Measurements from ENCODE around the gene PES1. TPM values are rescaled to one million over a fixed set of nuclear protein-coding genes. Genes with fewer than 3 reads are reported as not detected.

Gene PES1
- total RNA-seq, result 10 to 100 TPM; 96.5 to 99.4 TPM
- 80.3 TPM for polyA plus RNA-seq (ENCODE audit: insufficient read depth, low read depth, low replicate concordance)
- long read RNA-seq, donor 1, transcript PES1-202 (15 exons, 2,295 nt), result major isoform, 13 of 39 reads
- long read RNA-seq, donor 1, partial matches to known transcripts, result 22 of 39 reads
- long read RNA-seq, donor 1, other reads (novel, unspliced or antisense), result 0 of 39 reads
- long read RNA-seq, donor 2, transcript PES1-202 (15 exons, 2,295 nt), result major isoform, 5 of 9 reads
- long read RNA-seq, donor 2, partial matches to known transcripts, result 0 of 9 reads
- long read RNA-seq, donor 2, other reads (novel, unspliced or antisense), result 0 of 9 reads

- peak; percentile 98 for DNase-seq
Observed at GRCh38 chr22:30591588-30592359, at the start of gene PES1. Gene PES1, minus strand, starts transcription at chr22:30591910. Its CDS starts 77 bp downstream, at chr22:30591833.

GRCh38 chr22:30640839-30641430 is 49.2 kb upstream of the PES1 start:
- no peak for DNase-seq
- 95 to 97% methylated on average over 2 to 4 of the region's 4 CpGs for WGBS, 2 donors
- intact Hi-C loops (cut with DNase I; ENCODE audit: low total_unique reads), result no loop called here

More at GRCh38 chr22:30591588-30592359, at the start of gene PES1:
- no peaks in the 10 kb centered on the region for H3K9me3 ChIP-seq
- 1% methylated on average over 49 of the region's 49 CpGs for WGBS, 2 donors
- no peaks in the 10 kb centered on the region for H3K36me3 ChIP-seq (ENCODE audit: low read depth, missing control alignments)
- intact Hi-C loops (cut with DNase I; ENCODE audit: low total_unique reads), result no loop called here
- no peaks in the 10 kb centered on the region for H3K27me3 ChIP-seq
- TF ChIP-seq CTCF (IDR thresholded peaks at IDR 0.05), result no peak
- TF ChIP-seq POLR2A (IDR thresholded peaks at IDR 0.05), result no peak
- H3K27ac ChIP-seq, result peak within 1 kb of the TSS; percentile 85 to 88
- peaks cover 12% of the 10 kb centered on the region for H3K4me1 ChIP-seq
- peak within 1 kb of the TSS; percentile 85 to 90 for H3K4me3 ChIP-seq

GRCh38 chr22:30640361-30640760 is 48.7 kb upstream of the PES1 start:
- no peaks in the 10 kb centered on the region for H3K27me3 ChIP-seq
- DNase-seq, result no peak
- H3K27ac ChIP-seq, result no peak overlapping the region
- intact Hi-C loops (cut with DNase I; ENCODE audit: low total_unique reads), result no loop called here
- no peak for TF ChIP-seq CTCF (IDR thresholded peaks at IDR 0.05)
- no peak for TF ChIP-seq POLR2A (IDR thresholded peaks at IDR 0.05)
- no peaks in the 10 kb centered on the region for H3K36me3 ChIP-seq (ENCODE audit: low read depth, missing control alignments)
- peaks cover 13% of the 10 kb centered on the region for H3K4me1 ChIP-seq
- H3K9me3 ChIP-seq, result no peaks in the 10 kb centered on the region
- 80 to 99% methylated on average over 4 of the region's 4 CpGs for WGBS, 2 donors
- H3K4me3 ChIP-seq, result no peak overlapping the region

More at GRCh38 chr22:30640839-30641430, 49.2 kb upstream of the PES1 start:
- Histone ChIP-seq H3K27me3 (no peaks in the 10 kb centered on the region), H3K4me3 (no peak overlapping the region), H3K27ac (no peak overlapping the region), H3K9me3 (no peaks in the 10 kb centered on the region), H3K4me1 (peaks cover 13% of the 10 kb centered on the region), H3K36me3 (ENCODE audit: low read depth, missing control alignments) (no peaks in the 10 kb centered on the region)
- TF ChIP-seq CTCF (IDR thresholded peaks at IDR 0.05), result no peak
- no peak for TF ChIP-seq POLR2A (IDR thresholded peaks at IDR 0.05)

GRCh38 chr22:30637701-30638114 is 46.0 kb upstream of the PES1 start:
- Histone ChIP-seq H3K9me3 (no peaks in the 10 kb centered on the region), H3K27me3 (no peaks in the 10 kb centered on the region), H3K4me1 (peaks cover 19% of the 10 kb centered on the region), H3K27ac (no peak overlapping the region), H3K36me3 (ENCODE audit: low read depth, missing control alignments) (no peaks in the 10 kb centered on the region), H3K4me3 (no peak overlapping the region)
- TF ChIP-seq POLR2A (IDR thresholded peaks at IDR 0.05) (no peak), CTCF (IDR thresholded peaks at IDR 0.05) (no peak)
- intact Hi-C loops (cut with DNase I; ENCODE audit: low total_unique reads), result loop anchor here (10.0 kb wide), 1 partner anchor 287 kb away; no protein-coding TSS in a partner anchor
- WGBS, 2 donors, result 70 to 91% methylated on average over 1 of the region's 1 CpG
- DNase-seq, result no peak

All from testis (tissue), 5 donors.